H1 (cell line): ENCODE data around the gene CHD3. TPM values are rescaled to one million over a fixed set of nuclear protein-coding genes. Genes with fewer than 3 reads are reported as not detected.

Source experiments
- CTCF ChIA-PET: fragments of 300-600 bp; sonication (Branson Sonifier 250); formaldehyde crosslinking; loops from one replicate; lab custom pipeline; 2021; ENCODE audit not compliant: partially characterized antibody; lab: Charles Lee
- POLR2A ChIA-PET: fragments of 300-600 bp; sonication (Branson Sonifier 250); formaldehyde crosslinking; loops from one replicate; lab custom pipeline; 2021; ENCODE audit warnings: inconsistent platforms; ENCODE audit not compliant: partially characterized antibody; lab: Charles Lee
- DNase-seq, 2 experiments: peaks; one replicate each; pipeline versions ENCODE4 v3.0.0 to v3.0.0-alpha.2; 2010 to 2022; ENCODE audit warnings: low spot score in 2 of 2, low read depth in 1 of 2, mixed read lengths in 1 of 2
- FAIRE-seq: peaks from 2 replicates; lab custom pipeline; 2011; peaks lifted over from hg19 to GRCh38; lab: Jason Lieb, UNC
- H2AFZ ChIP-seq: 2 replicates; pipeline ENCODE4 v1.8.1; 2012; ENCODE audit warnings: low read length, inconsistent platforms
- H2AK5ac ChIP-seq: 2 replicates; pipeline ENCODE4 v1.6.1; 2013; ENCODE audit warnings: low read depth, low read length
- H2BK120ac ChIP-seq: replicated peaks from 2 replicates; pipeline ENCODE3; 2013; ENCODE audit warnings: low read depth, low read length, inconsistent platforms
- H2BK12ac ChIP-seq: 2 replicates; pipeline ENCODE4 v1.6.1; 2013; ENCODE audit warnings: low read depth, low read length
- H2BK15ac ChIP-seq: 2 replicates; pipeline ENCODE4 v1.6.1; 2013; ENCODE audit warnings: low read length
- H2BK20ac ChIP-seq: 2 replicates; pipeline ENCODE4 v1.6.1; 2013; ENCODE audit warnings: low read length
- H2BK5ac ChIP-seq: 2 replicates; pipeline ENCODE4 v1.6.1; 2013; ENCODE audit warnings: low read depth, low read length
- H3K14ac ChIP-seq: 2 replicates; pipeline ENCODE4 v1.6.1; 2013; ENCODE audit warnings: inconsistent platforms; ENCODE audit not compliant: insufficient read length
- H3K18ac ChIP-seq: 2 replicates; pipeline ENCODE4 v1.6.1; 2013; ENCODE audit warnings: low read length; ENCODE audit errors: extremely low read depth
- H3K23ac ChIP-seq: 2 replicates; pipeline ENCODE4 v1.6.1; 2013; ENCODE audit warnings: inconsistent platforms; ENCODE audit not compliant: insufficient read length
- H3K23me2 ChIP-seq: 2 replicates; pipeline ENCODE4 v1.6.1; 2013; ENCODE audit warnings: low read depth, low read length
- H3K27ac ChIP-seq: 2 replicates; pipeline ENCODE4 v1.6.1; 2011; ENCODE audit warnings: low read depth, low read length, inconsistent platforms
- H3K27me3 ChIP-seq, 4 experiments: replicated peaks in 1 of 4; 1 replicate in 1 of 4; 2 replicates in 3 of 4; pipeline versions ENCODE4 v1.6.1 to v1.8.1; 2011 to 2013; ENCODE audit warnings: low read length in 3 of 4, mild to moderate bottlenecking in 3 of 4, inconsistent platforms in 2 of 4, mixed read lengths in 2 of 4, moderate library complexity in 1 of 4; ENCODE audit not compliant: control insufficient read depth in 3 of 4, insufficient read depth in 3 of 4; ENCODE audit errors: extremely low read depth in 1 of 4
- H3K36me3 ChIP-seq, 4 experiments: 2 replicates each; pipeline versions ENCODE4 v1.6.1 to v1.8.1; 2011 to 2013; ENCODE audit warnings: mild to moderate bottlenecking in 4 of 4, low read length in 3 of 4, moderate library complexity in 2 of 4, control low read depth in 1 of 4, inconsistent platforms in 1 of 4; ENCODE audit not compliant: insufficient read depth in 4 of 4, control insufficient read depth in 2 of 4
- H3K4ac ChIP-seq: replicated peaks from 2 replicates; pipeline ENCODE3; 2013; ENCODE audit warnings: low read length, low read depth, mixed read lengths, inconsistent platforms; ENCODE audit not compliant: insufficient read length
- H3K4me1 ChIP-seq, 4 experiments: replicated peaks in 1 of 4; 1 replicate in 1 of 4; 2 replicates in 3 of 4; pipeline versions ENCODE4 v1.6.1 to v1.8.1; 2011 to 2013; ENCODE audit warnings: low read length in 3 of 4, inconsistent platforms in 2 of 4, mixed read lengths in 1 of 4; ENCODE audit not compliant: insufficient read depth in 4 of 4, control insufficient read depth in 3 of 4
- H3K4me2 ChIP-seq, 2 experiments: 2 replicates each; pipeline versions ENCODE4 v1.6.1 to v1.8.1; 2011 to 2013; ENCODE audit warnings: low read depth in 2 of 2, low read length in 2 of 2, control low read depth in 1 of 2, inconsistent platforms in 1 of 2, mild to moderate bottlenecking in 1 of 2; ENCODE audit not compliant: insufficient read depth in 1 of 2
- H3K4me3 ChIP-seq, 4 experiments: fragments of 200-600, 300-600 bp in 1 of 4; sonication (generic), shearing (Covaris generic), sonication (Bioruptor Twin) in 1 of 4; 2 replicates each; pipeline versions ENCODE4 v1.5.1 to v1.8.1; 2011 to 2016; ENCODE audit warnings: low read length in 4 of 4, low read depth in 3 of 4, control low read depth in 2 of 4, inconsistent platforms in 2 of 4, mild to moderate bottlenecking in 2 of 4, mixed read lengths in 1 of 4, moderate library complexity in 1 of 4; ENCODE audit not compliant: insufficient read depth in 2 of 4; ENCODE audit errors: extremely low read depth in 1 of 4
- H3K56ac ChIP-seq: replicated peaks from 2 replicates; pipeline ENCODE3; 2013; ENCODE audit warnings: low read depth, mild to moderate bottlenecking, mixed read lengths, low read length, inconsistent platforms; ENCODE audit not compliant: insufficient read length
- H3K79me1 ChIP-seq: 2 replicates; pipeline ENCODE4 v1.6.1; 2013; ENCODE audit warnings: low read depth, low read length, control low read depth
- H3K79me2 ChIP-seq, 2 experiments: 2 replicates each; pipeline versions ENCODE4 v1.6.1 to v1.8.1; 2012 to 2013; ENCODE audit warnings: low read length in 2 of 2, mild to moderate bottlenecking in 2 of 2, inconsistent platforms in 1 of 2; ENCODE audit not compliant: insufficient read depth in 2 of 2, control insufficient read depth in 1 of 2
- H3K9ac ChIP-seq, 4 experiments: replicated peaks in 1 of 4; 1 replicate in 1 of 4; 2 replicates in 3 of 4; pipeline versions ENCODE4 v1.6.1 to v1.8.1; 2011 to 2013; ENCODE audit warnings: low read depth in 3 of 4, low read length in 3 of 4, control low read depth in 2 of 4, mild to moderate bottlenecking in 2 of 4, moderate library complexity in 2 of 4, inconsistent platforms in 1 of 4; ENCODE audit errors: extremely low read depth in 1 of 4
- H3K9me3 ChIP-seq, 2 experiments: 2 replicates each; pipeline versions ENCODE4 v1.6.1 to v1.8.1; 2012 to 2013; ENCODE audit warnings: mild to moderate bottlenecking in 2 of 2, moderate library complexity in 2 of 2, control low read depth in 1 of 2, inconsistent platforms in 1 of 2, low read depth in 1 of 2, low read length in 1 of 2, mixed read lengths in 1 of 2; ENCODE audit not compliant: insufficient read depth in 2 of 2
- H4K20me1 ChIP-seq, 2 experiments: replicated peaks in 1 of 2; 2 replicates each; pipeline versions ENCODE3 to v1.8.1; 2011 to 2013; ENCODE audit warnings: inconsistent platforms in 2 of 2, low read length in 2 of 2, mild to moderate bottlenecking in 1 of 2; ENCODE audit not compliant: insufficient read depth in 2 of 2, control insufficient read depth in 1 of 2
- H4K5ac ChIP-seq: 2 replicates; pipeline ENCODE4 v1.6.1; 2013; ENCODE audit warnings: low read length, low read depth, mixed read lengths, inconsistent platforms; ENCODE audit not compliant: insufficient read length
- H4K8ac ChIP-seq: 2 replicates; pipeline ENCODE4 v1.8.0; 2013; ENCODE audit warnings: mild to moderate bottlenecking, moderate library complexity, low read length, inconsistent platforms; ENCODE audit not compliant: insufficient read depth; ENCODE audit errors: extremely low read depth
- H4K91ac ChIP-seq: replicated peaks from 2 replicates; pipeline ENCODE3; 2013; ENCODE audit warnings: low read length, mixed read lengths, inconsistent platforms; ENCODE audit not compliant: insufficient read length
- BCL11A ChIP-seq, 2 experiments: IDR thresholded peaks; one replicate each; pipeline ENCODE4 v1.6.1; 2011; ENCODE audit warnings: low read depth in 2 of 2, low read length in 2 of 2, mild to moderate bottlenecking in 2 of 2
- JUN ChIP-seq: IDR thresholded peaks from 2 replicates; pipeline ENCODE4 v1.6.1; 2011; ENCODE audit warnings: low read depth, mild to moderate bottlenecking, improper control_type of control experiment, low read length
- KDM5A ChIP-seq: fragments of 200-600 bp; IDR thresholded peaks from 2 replicates; pipeline ENCODE4 v1.7.1; 2012; ENCODE audit warnings: mild to moderate bottlenecking, low read length, inconsistent platforms, mixed read lengths
- NRF1 ChIP-seq: IDR thresholded peaks from 2 replicates; pipeline ENCODE4 v1.6.1; 2011; ENCODE audit warnings: mild to moderate bottlenecking, low read depth, low read length, improper control_type of control experiment
- RBBP5 ChIP-seq: IDR thresholded peaks from 2 replicates; pipeline ENCODE4 v1.7.1; 2012; ENCODE audit warnings: low read depth, mild to moderate bottlenecking, inconsistent platforms, low read length, moderate library complexity, borderline replicate concordance
- RFX5 ChIP-seq: IDR thresholded peaks from 2 replicates; pipeline ENCODE4 v1.6.1; 2011; ENCODE audit warnings: low read depth, low read length, improper control_type of control experiment, borderline replicate concordance
- SIRT6 ChIP-seq: IDR thresholded peaks from one replicate; pipeline ENCODE4 v1.7.1; 2012; ENCODE audit warnings: low read length, inconsistent platforms
- SP2 ChIP-seq: IDR thresholded peaks from 2 replicates; pipeline ENCODE4 v1.6.1; 2012; ENCODE audit warnings: mild to moderate bottlenecking, low read length, inconsistent platforms
- SUZ12 ChIP-seq: fragments of 200-600 bp; sonication (generic); IDR thresholded peaks from 2 replicates; pipeline ENCODE4 v1.6.1; 2012; ENCODE audit warnings: mild to moderate bottlenecking, inconsistent platforms, low read length, moderate library complexity, mixed read lengths
- TEAD4 ChIP-seq: IDR thresholded peaks from 2 replicates; pipeline ENCODE4 v1.6.1; 2012; ENCODE audit warnings: low read depth, low read length, inconsistent platforms, mixed read lengths
- WGBS, 2 experiments: shearing (Covaris generic) in 1 of 2; methylation state at CpG; one replicate each; pipeline versions ENCODE4 v1.1.6 to v1.1.7; 2013 to 2015; ENCODE audit warnings: low lambda C conversion rate in 2 of 2, mixed read lengths in 2 of 2, inconsistent platforms in 1 of 2, low coverage in 1 of 2, missing lambda C conversion rate in 1 of 2; ENCODE audit not compliant: insufficient replicate concordance in 2 of 2, insufficient coverage in 1 of 2, insufficient read length in 1 of 2; ENCODE audit errors: extremely low coverage in 1 of 2, missing lambda C conversion rate in 1 of 2; 5-methylcytosine and 5-hydroxymethylcytosine counted together
- polyA plus RNA-seq, 7 experiments: library from polyadenylated mRNA; depleted of rRNA in 3 of 7; stranded (reverse) in 5 of 7; unstranded in 2 of 7; fragments of >200 nt in 5 of 7; fragments of 200-250 nt in 2 of 7; gene quantifications; 1 replicate in 5 of 7; 2 replicates in 1 of 7; 4 replicates in 1 of 7; pipeline versions ENCODE4 v1.2.1 to v1.2.3, GENCODE V29; 2011 to 2013; ENCODE audit warnings: missing spikeins in 2 of 7, mixed read lengths in 2 of 7
- total RNA-seq: library from RNA; stranded (reverse); fragmentation: NEBNext Ultra II Directional; extraction: Animal tissue kit (Norgen Biotek cat#: 25700); gene quantifications from 2 replicates; pipeline ENCODE4 v1.2.1, GENCODE V29; 2021
- TF ChIP-seq, protein P1 (sequence below): IDR thresholded peaks from 2 replicates; pipeline ENCODE4 v1.6.1; 2011; ENCODE audit warnings: low read depth, mild to moderate bottlenecking, low read length; ENCODE audit not compliant: insufficient read depth

Gene CHD3
- total and polyA plus RNA-seq, 2 of the 8 experiments (the other 6 are each of a cell fraction or from before 2014, with no cell fraction given) = 12.3 to 12.9 TPM

DNA sequence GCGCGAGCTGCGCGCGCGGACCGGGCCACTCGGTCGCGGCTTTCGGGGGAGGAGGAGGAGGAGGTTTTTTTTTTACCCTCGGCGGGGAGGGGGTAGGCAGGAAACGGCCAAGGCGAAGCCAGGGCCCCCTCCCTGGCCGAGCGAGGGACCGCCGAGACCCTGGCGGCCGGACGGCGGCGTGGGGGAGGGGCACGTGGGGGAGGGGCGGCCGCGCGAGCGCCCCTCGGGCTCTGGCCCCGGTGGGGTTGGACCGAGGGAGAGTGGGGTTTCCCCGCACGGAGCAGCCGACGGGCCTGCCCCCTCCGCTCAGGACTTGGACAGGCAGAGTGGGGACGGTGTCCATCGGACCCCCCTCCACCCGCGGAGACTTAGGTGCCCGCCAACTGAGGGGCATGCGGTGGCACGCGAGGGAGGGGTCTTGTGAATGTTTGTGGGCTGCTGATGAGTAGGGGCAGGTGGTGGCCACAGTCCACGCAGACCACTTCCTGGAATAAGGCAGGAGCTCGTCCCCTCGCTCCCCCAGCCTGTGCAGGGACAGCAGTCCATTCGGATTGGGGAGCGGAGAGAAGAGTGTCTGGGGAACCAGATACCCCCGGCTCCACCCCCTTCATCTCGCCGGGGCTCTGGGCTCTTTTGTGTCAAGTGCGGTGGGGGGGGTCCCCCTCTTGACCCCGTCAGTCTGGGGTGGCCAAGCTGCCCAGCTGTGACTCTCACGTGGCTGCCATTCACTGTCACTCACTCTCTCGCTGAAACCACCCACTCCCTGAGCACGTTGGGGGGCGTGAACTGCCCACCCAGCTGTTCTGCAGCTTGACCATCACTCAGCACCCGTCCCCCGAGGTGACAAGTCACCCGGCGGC, 3.0 kb upstream of the CHD3 start:
- Histone ChIP-seq H2BK12ac (no peak overlapping the region), H3K4me3 (peak overlapping the region; percentile 52 to 83 (median 70)), H3K23ac (no peak overlapping the region), H3K23me2 (peaks cover 24% of the 10 kb centered on the region), H2BK5ac (no peak overlapping the region; the same call in 1 of the 2 replicates), H3K56ac (no peak overlapping the region), H3K79me1 (no peaks in the 10 kb centered on the region), H3K4ac (peak overlapping the region; percentile 79), H2AFZ (no peak overlapping the region), H3K79me2 (no peaks in the 10 kb centered on the region), H3K18ac (no peak overlapping the region; the same call in 1 of the 2 replicates), H3K9ac (peak overlapping the region in 1 of 4 experiments; percentile 24; a peak in 1 of 7 replicates), H4K20me1 (no peaks in the 10 kb centered on the region), H3K36me3 (peaks cover 0 to 4% (median under 1%) of the 10 kb centered on the region in 4 experiments; a peak in 3 of 8 replicates), H2BK15ac (0 out of 2 replicates have a peak overlapping the region, but pooled peaks have one; percentile 25), H4K8ac (no peak overlapping the region; the same call in none of the 2 replicates), H2BK120ac (no peak overlapping the region), H2BK20ac (0 out of 2 replicates have a peak overlapping the region, but pooled peaks have one; percentile 86), H3K9me3 (no peaks in the 10 kb centered on the region), H3K4me1 (peaks cover 9 to 30% (median 17%) of the 10 kb centered on the region in 4 experiments), H3K27me3 (peaks cover 0 to 10% (median 3%) of the 10 kb centered on the region in 4 experiments; a peak in 3 of 7 replicates), H2AK5ac (no peak overlapping the region), H3K14ac (no peak overlapping the region), H4K5ac (no peak overlapping the region), H3K4me2 (peak overlapping the region; percentile 82 to 100), H3K27ac (no peak overlapping the region), H4K91ac (peak overlapping the region; percentile 67)
- CTCF ChIA-PET = interaction anchor here (0.6 to 1.3 kb wide), 3 partner anchors 15 to 23 kb away, joined by 3 to 4 read pairs (median 3); no protein-coding TSS in a partner anchor
- FAIRE-seq (no peak), DNase-seq (peak in 1 of 2 experiments; percentile 66)
- 3% methylated on average over 15 of the region's 64 CpGs; no CpG with 5 or more reads in 1 of the 2 experiments for WGBS, 2 experiments
- POLR2A ChIA-PET = interaction anchor here (0.6 to 1.7 kb wide), 4 partner anchors 17 to 95 kb away, joined by 3 to 6 read pairs (median 3); no protein-coding TSS in a partner anchor
- no peak for TF ChIP-seq SIRT6
- TF ChIP-seq JUN = no peak
- no peak for TF ChIP-seq RFX5
- TF ChIP-seq SUZ12 = peak; percentile 36; the same call in 1 of the 2 replicates
- no peak for TF ChIP-seq TEAD4
- no peak for TF ChIP-seq BCL11A (IDR thresholded peaks at IDR 0.05; ENCODE audit: low read depth in 2 of 2, low read length in 2 of 2)
- no peak for TF ChIP-seq KDM5A
- TF ChIP-seq SP2 = no peak
- TF ChIP-seq, protein P1, sequence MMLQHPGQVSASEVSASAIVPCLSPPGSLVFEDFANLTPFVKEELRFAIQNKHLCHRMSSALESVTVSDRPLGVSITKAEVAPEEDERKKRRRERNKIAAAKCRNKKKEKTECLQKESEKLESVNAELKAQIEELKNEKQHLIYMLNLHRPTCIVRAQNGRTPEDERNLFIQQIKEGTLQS = no peak
- TF ChIP-seq RBBP5 = peak; percentile 44; the same call in 1 of the 2 replicates
- no peak for TF ChIP-seq NRF1
